ENCODE data around the gene PLEKHM3.
"Not testable (repeated sequence)": the region's sequence is repeated elsewhere in the genome, so short reads cannot be mapped to it uniquely, and the experiment has no call there.

The PLEKHM3 gene

GRCh38 chr2:207921606-207922005, 103.7 kb downstream of the PLEKHM3 start:
- DNase-seq (ENCODE audit: low read depth, low spot score): no peak

DNA sequence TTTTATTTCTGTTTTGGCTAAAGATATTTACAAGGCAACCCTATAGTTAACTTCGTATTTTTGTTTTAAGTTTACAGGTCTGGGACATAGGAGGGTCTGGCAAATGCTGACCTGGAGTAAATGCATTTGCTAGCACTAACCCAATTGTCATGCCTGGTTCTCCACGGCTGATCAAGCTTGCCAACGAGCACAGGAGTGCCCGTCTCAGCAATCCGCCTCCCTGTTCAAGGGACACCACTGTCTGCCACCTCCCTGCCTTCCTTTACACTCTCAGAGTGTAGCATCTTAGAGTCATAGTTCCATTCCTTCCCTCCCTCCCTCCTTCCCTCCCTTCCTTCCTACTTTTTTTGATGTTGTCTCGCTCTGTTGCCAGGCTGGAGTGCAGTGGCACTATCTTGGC, 104.6 kb downstream of the PLEKHM3 start:
- DNase-seq (ENCODE audit: low read depth, low spot score): no peak

DNA sequence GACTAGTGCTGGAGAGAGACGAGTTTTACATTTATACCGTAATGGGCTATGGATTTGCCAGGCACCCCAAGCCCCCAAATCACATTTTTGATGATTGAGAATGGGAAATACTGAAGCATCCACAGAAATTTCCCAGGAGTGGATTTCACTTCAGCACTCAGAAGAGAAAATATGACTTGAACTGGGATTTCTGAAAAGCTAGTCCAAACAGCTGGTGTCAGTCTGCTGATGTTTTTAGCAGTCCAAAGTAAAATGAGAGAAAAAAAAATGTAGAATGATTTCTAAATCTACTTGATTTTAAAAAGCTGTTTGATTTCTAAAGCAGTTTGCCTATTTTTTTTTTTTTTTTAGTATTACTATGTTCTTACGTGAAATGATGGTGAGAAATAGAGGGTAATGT, 105.0 kb downstream of the PLEKHM3 start:
- no peak for DNase-seq (ENCODE audit: low read depth, low spot score)

DNA sequence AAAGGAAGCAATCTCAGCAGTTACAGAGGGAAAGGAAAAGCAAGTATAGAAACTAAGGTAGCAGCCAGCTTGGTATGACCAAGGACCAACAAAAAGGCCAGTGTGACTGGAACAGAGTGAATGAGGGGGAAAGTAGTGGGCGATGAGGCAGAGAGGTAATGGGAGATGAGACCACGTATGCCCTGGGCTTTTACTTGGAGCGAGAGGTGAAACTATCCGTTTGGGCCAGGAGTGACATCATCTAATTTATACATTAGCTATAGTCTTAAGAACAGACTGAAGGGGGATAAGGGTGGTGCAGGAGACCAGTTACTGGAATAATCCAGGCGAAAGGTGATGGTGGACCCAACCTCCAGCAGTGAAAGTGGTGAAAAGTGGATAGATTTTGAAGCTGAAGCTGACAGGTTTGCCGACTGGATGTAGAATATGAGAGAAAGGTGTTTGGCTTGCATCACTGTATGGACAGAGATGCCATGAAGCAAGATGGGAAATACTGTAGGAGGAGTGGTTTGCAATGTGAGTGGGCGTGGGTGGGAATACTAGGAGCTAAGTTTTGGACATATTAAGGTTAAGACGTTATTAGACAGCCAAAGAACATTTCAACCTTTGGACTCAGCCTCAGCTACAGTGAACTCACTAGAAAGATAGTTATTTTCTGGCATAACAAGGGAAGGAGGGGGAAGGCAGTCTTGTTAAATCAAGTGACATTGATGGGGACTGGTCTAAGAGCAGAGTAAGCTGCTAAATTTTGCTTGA, 106.0 kb downstream of the PLEKHM3 start:
- DNase-seq (ENCODE audit: low read depth, low spot score): no peak

GRCh38 chr2:207914716-207915115, 110.6 kb downstream of the PLEKHM3 start:
- DNase-seq (ENCODE audit: low read depth, low spot score): no peak

DNA sequence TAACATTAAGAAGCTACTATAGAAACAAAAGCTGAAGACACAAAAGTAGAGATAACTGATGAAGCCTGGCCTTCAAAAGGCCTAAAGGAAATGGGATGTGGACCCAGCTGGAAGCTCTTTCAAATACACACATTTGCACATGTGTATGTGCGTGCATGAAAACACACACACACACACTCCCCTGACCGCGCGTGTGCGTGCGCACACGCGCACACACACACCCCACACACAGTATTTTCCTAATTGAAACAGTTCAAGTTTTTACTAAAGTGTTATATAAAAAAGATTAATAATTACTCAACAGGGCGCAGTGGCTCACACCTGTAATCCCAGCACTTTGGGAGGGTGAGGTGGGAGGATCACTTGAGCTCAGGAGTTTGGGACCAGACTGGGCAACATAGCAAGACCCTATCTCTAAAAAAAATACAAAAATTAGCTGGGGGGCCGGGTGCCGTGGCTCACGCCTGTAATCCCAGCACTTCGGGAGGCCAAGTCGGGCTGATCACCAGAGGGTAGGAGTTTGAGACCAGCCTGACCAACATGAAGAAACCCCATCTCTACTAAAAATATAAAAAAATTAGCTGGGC, 111.5 kb downstream of the PLEKHM3 start:
- no peak for DNase-seq (ENCODE audit: low read depth, low spot score)

DNA sequence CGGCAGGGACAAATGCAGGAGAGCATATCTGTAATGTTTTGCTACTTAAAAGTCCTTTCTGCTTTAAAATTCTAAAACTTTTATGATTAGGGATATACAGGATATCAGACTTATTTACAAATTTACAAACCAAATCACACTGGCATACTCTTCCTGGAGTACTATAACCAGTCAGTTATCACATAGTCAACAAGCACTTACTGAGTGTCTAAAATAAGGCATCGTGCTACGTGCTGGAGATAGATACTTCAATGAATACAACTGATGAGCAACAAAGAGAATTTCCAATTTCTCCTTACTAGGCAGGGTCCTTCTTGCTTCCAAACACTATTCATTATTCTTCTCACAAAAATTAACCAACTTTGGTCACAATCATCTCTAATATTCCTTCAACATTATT, 113.5 kb downstream of the PLEKHM3 start:
- DNase-seq (ENCODE audit: low read depth, low spot score): no peak

GRCh38 chr2:207911215-207911614, 114.1 kb downstream of the PLEKHM3 start:
- DNase-seq (ENCODE audit: low read depth, low spot score): no peak

- DNase-seq (ENCODE audit: low read depth, low spot score): not testable (repeated sequence)
Measured at GRCh38 chr2:207906495-207906894, 118.8 kb downstream of the PLEKHM3 start.

DNA sequence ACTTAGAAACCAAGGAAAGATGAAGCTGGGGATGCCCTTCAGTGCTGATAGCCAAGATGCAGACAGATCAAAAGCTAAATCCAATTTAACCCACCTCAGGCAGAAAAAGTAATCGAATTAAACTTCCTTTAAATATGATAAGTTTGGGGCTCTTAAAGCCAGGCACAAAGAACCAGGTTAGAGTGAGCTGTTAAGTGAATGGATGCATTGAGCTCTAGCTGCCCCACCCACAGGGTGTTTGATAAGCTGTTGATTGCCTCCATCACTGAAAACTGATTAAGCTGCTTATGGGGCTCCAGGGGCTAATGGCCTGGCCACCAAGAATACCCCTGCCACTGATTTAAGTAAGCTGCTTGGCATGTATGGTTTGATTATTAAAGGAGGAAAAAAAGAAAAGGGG, 119.8 kb downstream of the PLEKHM3 start:
- DNase-seq (ENCODE audit: low read depth, low spot score): no peak

GRCh38 chr2:207903236-207903635, 122.1 kb downstream of the PLEKHM3 start:
- no peak for DNase-seq (ENCODE audit: low read depth, low spot score)

DNA sequence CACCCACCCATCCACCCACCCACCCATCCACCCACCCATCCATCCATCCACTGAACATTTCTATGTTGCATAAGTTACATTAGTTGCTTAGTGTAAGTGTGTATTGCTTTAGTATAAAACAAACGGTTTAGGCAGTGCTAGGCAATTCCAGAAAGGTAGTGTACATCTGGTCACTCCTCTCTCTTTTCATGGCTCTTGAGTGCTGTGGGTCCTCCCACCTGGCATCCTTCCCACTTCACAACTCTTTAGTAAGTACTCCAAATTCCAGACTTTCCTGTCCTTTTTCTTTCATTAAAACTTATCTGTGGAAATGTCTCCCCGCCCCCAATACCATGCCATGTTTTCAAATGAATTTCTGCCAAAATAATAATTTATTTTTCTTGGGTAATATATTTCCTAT, 122.5 kb downstream of the PLEKHM3 start:
- DNase-seq (ENCODE audit: low read depth, low spot score): no peak

DNA sequence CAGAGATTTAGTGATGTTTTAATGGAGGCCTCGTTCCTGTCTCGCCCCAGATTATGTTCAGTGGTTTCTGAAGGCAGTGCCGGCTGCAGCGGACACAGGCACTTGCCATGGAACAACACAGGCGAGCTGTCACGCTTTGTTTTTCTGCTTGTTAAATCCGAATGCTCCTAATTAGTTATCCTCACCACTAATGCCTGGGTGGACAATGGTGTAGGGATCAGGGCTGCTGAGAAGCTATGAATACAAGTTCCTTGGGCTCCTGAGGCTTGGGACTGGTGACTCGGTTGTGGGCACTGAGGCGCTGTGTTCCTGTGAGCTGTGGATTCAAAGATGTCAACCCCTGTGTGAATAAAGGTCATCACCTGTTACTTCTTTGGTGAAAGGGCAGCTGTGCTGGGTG, 123.5 kb downstream of the PLEKHM3 start:
- DNase-seq (ENCODE audit: low read depth, low spot score): no peak

DNA sequence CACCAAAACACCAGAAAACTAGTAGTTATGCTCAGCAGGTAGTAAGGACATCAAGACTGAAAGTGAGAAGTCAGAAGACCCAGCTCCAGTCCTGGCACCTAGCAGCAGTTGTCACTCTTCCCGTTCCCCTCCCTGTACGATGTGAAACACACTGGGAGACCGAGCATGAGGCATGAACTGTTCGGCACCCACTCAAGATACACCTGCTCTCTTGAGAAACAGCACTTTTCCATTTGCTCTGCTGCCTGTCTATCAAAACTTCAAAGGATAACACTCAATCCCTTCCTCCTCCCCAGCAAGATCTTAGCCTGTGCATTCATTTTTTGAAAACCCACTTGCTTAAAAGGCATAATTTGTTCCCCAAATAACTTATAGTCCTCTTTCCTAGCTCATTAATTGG, 123.9 kb downstream of the PLEKHM3 start:
- DNase-seq (ENCODE audit: low read depth, low spot score): no peak

GRCh38 chr2:207898354-207898695, 127.0 kb downstream of the PLEKHM3 start:
- DNase-seq (ENCODE audit: low read depth, low spot score): no peak

DNA sequence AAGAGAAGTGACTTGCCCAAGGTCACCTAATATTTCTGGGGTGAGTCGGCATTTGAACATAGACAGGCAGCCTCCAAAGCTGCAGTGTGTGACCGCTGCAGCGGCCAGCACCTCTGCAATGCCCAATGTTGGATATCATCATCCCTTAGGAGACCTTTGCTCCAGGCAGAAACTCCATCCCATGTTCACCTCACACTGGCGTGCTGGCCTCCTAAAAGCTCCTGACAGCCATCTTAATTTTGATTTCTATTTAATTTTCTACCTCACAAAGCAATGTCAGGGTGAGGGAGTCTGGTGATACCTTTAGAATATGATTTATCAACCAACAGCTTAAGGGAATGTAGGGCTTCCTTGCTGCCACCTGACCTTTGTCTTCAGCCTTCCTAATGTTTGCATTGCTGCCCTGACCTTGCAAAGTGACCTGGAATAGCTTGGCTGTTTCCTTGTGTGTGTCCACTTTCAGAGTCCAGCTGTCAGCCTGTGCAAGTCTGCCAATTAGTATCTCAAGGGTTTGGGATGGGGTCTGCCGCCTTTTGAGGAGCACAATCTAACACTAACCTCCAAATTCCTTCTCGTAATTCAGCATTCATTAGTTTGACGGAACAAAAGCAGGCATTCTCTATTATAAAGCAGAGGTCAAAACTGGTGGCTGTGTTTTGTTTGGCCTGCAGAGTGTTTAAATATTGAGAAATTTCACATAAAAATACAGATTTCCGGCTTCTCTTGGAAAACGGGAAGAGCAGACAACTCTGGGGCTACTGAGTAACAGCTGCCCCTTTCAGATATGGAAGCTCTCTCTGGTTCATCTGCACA, 127.6 kb downstream of the PLEKHM3 start:
- DNase-seq (ENCODE audit: low read depth, low spot score): no peak

- peak; percentile 60 for DNase-seq (ENCODE audit: low read depth, low spot score)
Measured at GRCh38 chr2:207896525-207897285, 128.6 kb downstream of the PLEKHM3 start.

DNA sequence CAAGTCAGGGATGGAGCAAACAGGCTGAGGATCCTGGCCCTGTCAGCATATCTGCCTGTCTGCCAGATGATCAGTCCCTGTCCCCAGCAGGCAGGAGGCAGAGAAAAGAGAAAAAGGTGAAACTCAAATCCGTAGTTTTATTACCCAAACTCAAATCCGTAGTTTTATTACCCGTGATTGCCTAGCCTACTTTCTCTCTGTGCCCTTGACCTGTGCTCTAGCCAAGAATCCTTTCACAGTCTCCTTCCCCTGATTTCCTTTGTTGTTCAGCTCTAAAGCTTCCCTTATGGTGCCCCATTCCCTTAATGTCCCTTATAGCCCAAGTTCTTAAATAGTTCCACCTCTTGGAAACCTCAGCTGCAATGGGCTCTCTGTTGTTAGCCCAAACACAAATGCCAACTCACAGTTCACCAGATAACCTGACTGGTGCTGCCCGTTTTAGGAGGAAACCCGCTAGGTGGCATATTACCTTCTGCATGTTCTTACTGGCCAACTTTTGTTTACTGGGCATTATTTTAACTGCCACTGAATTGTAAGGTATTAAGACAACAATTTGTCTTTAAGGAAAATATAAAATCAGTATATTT, 130.0 kb downstream of the PLEKHM3 start:
- DNase-seq (ENCODE audit: low read depth, low spot score): no peak

DNA sequence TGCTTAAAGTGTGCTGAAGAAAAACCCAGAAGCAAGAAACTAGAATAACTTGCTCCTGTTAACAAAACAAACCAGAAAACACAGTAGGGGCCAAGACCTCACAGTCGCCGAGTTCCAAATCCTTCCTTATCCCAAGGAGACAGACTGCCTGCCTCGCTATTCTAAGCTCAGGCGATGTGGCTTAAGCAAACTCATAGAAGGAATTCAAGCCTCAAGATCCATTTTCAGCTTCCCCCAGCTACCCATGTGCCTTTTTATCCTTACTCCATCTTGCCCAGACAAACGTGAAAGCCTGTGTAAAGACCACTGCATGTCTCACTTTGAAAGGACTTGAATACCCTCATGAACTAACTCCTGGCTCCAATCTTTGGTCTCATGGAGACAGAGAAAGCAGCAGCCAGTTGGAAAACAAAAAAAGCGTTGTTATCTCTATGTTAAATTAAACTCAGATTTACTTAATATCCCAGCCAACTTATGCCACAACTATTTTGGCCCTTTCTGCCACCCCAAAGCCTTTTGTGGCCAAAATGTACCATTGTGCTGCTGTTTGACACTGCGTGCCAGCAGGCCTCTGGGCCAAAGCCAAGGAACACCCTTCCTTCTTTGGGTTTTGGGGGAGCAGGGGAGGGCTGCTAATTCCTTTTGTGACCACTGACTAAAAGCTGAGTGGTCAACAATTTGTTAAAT, 132.5 kb downstream of the PLEKHM3 start:
- DNase-seq (ENCODE audit: low read depth, low spot score): no peak

- DNase-seq (ENCODE audit: low read depth, low spot score): no peak
Measured at GRCh38 chr2:207891086-207891844, 134.1 kb downstream of the PLEKHM3 start.

Data from iPS DF 19.7 (cell line).